Liver (tissue), 9 donors: ENCODE data around the gene HOATZ. TPM values are rescaled to one million over a fixed set of nuclear protein-coding genes. Genes with fewer than 3 reads are reported as not detected.

ENCODE experiments used
- DNase-seq: peaks from one replicate; pipeline ENCODE4 v3.0.0-alpha.2; 2017; ENCODE audit warnings: low spot score
- H3K27ac ChIP-seq, 2 donors: one replicate each; pipeline ENCODE4 v1.7.0; 2013; ENCODE audit warnings: inconsistent platforms in 2 of 2, low read length in 2 of 2, control low read depth in 1 of 2, low read depth in 1 of 2, mild to moderate bottlenecking in 1 of 2
- H3K27me3 ChIP-seq, 4 donors: one replicate each; pipeline versions ENCODE4 v1.6.1 to v1.7.0; 2013; ENCODE audit warnings: low read length in 3 of 4, inconsistent platforms in 1 of 4, mild to moderate bottlenecking in 1 of 4, moderate library complexity in 1 of 4; ENCODE audit not compliant: control insufficient read depth in 4 of 4, insufficient read depth in 4 of 4
- H3K36me3 ChIP-seq, 4 donors: one replicate each; pipeline versions ENCODE4 v1.6.1 to v1.7.0; 2013; ENCODE audit warnings: low read length in 3 of 4, mild to moderate bottlenecking in 3 of 4, low read depth in 1 of 4, moderate library complexity in 1 of 4; ENCODE audit not compliant: control insufficient read depth in 4 of 4, insufficient read depth in 3 of 4
- H3K4me1 ChIP-seq, 4 donors: one replicate each; pipeline versions ENCODE4 v1.6.1 to v1.7.0; 2013; ENCODE audit warnings: low read length in 3 of 4, mild to moderate bottlenecking in 3 of 4, moderate library complexity in 1 of 4; ENCODE audit not compliant: control insufficient read depth in 4 of 4, insufficient read depth in 4 of 4
- H3K4me3 ChIP-seq, 3 donors: one replicate each; pipeline versions ENCODE4 v1.6.1 to v1.7.0; 2013; ENCODE audit warnings: low read length in 3 of 3, control low read depth in 1 of 3, low read depth in 1 of 3, mild to moderate bottlenecking in 1 of 3
- H3K9ac ChIP-seq, 2 donors: one replicate each; pipeline ENCODE4 v1.7.0; 2013; ENCODE audit warnings: low read length in 2 of 2, mild to moderate bottlenecking in 2 of 2, moderate library complexity in 2 of 2, control low read depth in 1 of 2, low read depth in 1 of 2
- H3K9me3 ChIP-seq, 4 donors: one replicate each; pipeline versions ENCODE4 v1.6.1 to v1.7.0; 2013; ENCODE audit warnings: low read length in 3 of 4; ENCODE audit not compliant: control insufficient read depth in 4 of 4
- FOXA1 ChIP-seq: IDR thresholded peaks from 2 replicates; pipeline ENCODE4 v1.6.1; 2016; ENCODE audit warnings: antibody characterized with exemption
- FOXA2 ChIP-seq: IDR thresholded peaks from 2 replicates; pipeline ENCODE4 v1.6.1; 2016; ENCODE audit warnings: antibody characterized with exemption
- GABPA ChIP-seq, 2 donors: IDR thresholded peaks in 1 of 2; conservative IDR thresholded peaks in 1 of 2; 2 replicates each; pipeline ENCODE4 v1.6.1; 2016; ENCODE audit warnings: antibody characterized with exemption in 2 of 2, mild to moderate bottlenecking in 1 of 2, moderate library complexity in 1 of 2
- HNF4A ChIP-seq, 2 donors: conservative IDR thresholded peaks; 2 replicates each; pipeline ENCODE4 v1.6.1; 2016; ENCODE audit warnings: antibody characterized with exemption in 2 of 2, mild to moderate bottlenecking in 2 of 2
- HNF4G ChIP-seq: IDR thresholded peaks from 2 replicates; pipeline ENCODE4 v1.6.1; 2016; ENCODE audit warnings: antibody characterized with exemption
- JUND ChIP-seq, 2 donors: IDR thresholded peaks; 2 replicates each; pipeline ENCODE4 v1.6.1; 2016; ENCODE audit warnings: antibody characterized with exemption in 2 of 2
- RAD21 ChIP-seq, 2 donors: IDR thresholded peaks; 2 replicates each; pipeline ENCODE4 v1.6.1; 2016; ENCODE audit warnings: antibody characterized with exemption in 2 of 2, mild to moderate bottlenecking in 2 of 2
- RXRA ChIP-seq, 2 donors: IDR thresholded peaks; 2 replicates each; pipeline ENCODE4 v1.6.1; 2017 to 2018; ENCODE audit warnings: antibody characterized with exemption in 2 of 2, mild to moderate bottlenecking in 1 of 2
- TAF1 ChIP-seq: conservative IDR thresholded peaks from 2 replicates; pipeline ENCODE4 v1.6.1; 2016; ENCODE audit warnings: antibody characterized with exemption, mild to moderate bottlenecking
- YY1 ChIP-seq: IDR thresholded peaks from 2 replicates; pipeline ENCODE4 v1.6.1; 2016; ENCODE audit warnings: antibody characterized with exemption, mild to moderate bottlenecking
- WGBS: extraction: QIAGEN DNeasy Blood & Tissue Kit; methylation state at CpG from one replicate; pipeline ENCODE4 v1.1.7; 2013; 5-methylcytosine and 5-hydroxymethylcytosine counted together
- polyA plus RNA-seq, 2 donors: library from polyadenylated mRNA; stranded (reverse) in 1 of 2; unstranded in 1 of 2; fragments of 200-250 nt in 1 of 2; fragments of >200 nt in 1 of 2; fragmentation: Nextera tagmentation in 1 of 2; extraction: Ambion mirVana in 1 of 2; gene quantifications; one replicate each; pipeline versions ENCODE4 v1.2.1 to v1.2.3, GENCODE V29; 2013 to 2015
- total RNA-seq, 2 donors: library from RNA; depleted of rRNA; stranded (reverse); fragments of >200 nt; gene quantifications; one replicate each; pipeline ENCODE4 v1.2.3, GENCODE V29; 2014
- TF ChIP-seq, protein P1 (sequence below): IDR thresholded peaks from 2 replicates; pipeline ENCODE4 v1.6.1; 2016; ENCODE audit warnings: antibody characterized with exemption
- TF ChIP-seq, protein P2 (sequence below): IDR thresholded peaks from 2 replicates; pipeline ENCODE4 v1.6.1; 2016; ENCODE audit warnings: antibody characterized with exemption
- TF ChIP-seq, protein P3 (sequence below): IDR thresholded peaks from 2 replicates; pipeline ENCODE4 v1.6.1; 2016; ENCODE audit warnings: antibody characterized with exemption
- TF ChIP-seq, protein P4 (sequence below): IDR thresholded peaks from 2 replicates; pipeline ENCODE4 v1.6.1; 2016; ENCODE audit warnings: antibody characterized with exemption, mild to moderate bottlenecking
- TF ChIP-seq, protein P5 (sequence below): fragments of 150-350 bp; IDR thresholded peaks from 2 replicates; pipeline ENCODE4 v1.5.1; 2017; ENCODE audit warnings: improper control_type of control experiment, low read depth, low read length; ENCODE audit not compliant: missing input control
- donor health status: healthy.
- donor health status: healthy.
- donor health status: healthy.
- donor health status: healthy.
- donor health status: healthy.

The HOATZ gene
- total and polyA plus RNA-seq, 4 donors, result not detected

DNA sequence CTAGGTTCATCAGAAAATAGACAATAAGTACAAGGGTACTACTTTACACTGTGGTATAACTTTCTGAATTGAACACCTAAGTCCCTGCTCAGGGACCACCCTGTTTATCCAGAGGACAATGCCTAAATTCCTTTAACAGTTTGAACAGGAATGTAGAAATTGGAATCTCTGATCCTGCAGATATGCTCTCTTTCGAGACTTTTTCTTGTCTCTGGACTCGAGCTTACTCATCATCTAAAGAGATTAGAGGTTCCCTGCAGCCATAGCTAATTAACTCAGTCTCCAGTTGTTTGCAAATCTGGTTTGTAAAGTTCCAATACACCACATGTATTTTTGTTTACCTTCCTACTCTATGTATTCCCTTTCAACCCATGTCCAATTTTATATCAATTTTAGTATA is 1.0 kb downstream of the HOATZ start:
- Histone ChIP-seq H3K9ac (no peak overlapping the region), H3K27me3 (peaks cover 0 to 8% (median 2%) of the 10 kb centered on the region in 4 donors), H3K36me3 (no peaks in the 10 kb centered on the region), H3K4me3 (no peak overlapping the region), H3K4me1 (peaks cover 4 to 9% (median 7%) of the 10 kb centered on the region in 4 donors), H3K9me3 (no peaks in the 10 kb centered on the region), H3K27ac (no peak overlapping the region)
- DNase-seq, result no peak
- 89% methylated on average over 2 of the region's 2 CpGs for WGBS
- TF ChIP-seq FOXA2 (no peak), TAF1 (no peak), HNF4G (no peak), HNF4A (conservative IDR thresholded peaks at IDR 0.05) (no peak), RXRA (IDR thresholded peaks at IDR 0.05) (no peak), RAD21 (IDR thresholded peaks at IDR 0.05) (no peak), GABPA (IDR thresholded peaks at IDR 0.05 in 1 of 2, conservative IDR thresholded peaks at IDR 0.05 in 1 of 2) (no peak), JUND (IDR thresholded peaks at IDR 0.05) (no peak), FOXA1 (no peak), YY1 (no peak)
- TF ChIP-seq, protein P1, sequence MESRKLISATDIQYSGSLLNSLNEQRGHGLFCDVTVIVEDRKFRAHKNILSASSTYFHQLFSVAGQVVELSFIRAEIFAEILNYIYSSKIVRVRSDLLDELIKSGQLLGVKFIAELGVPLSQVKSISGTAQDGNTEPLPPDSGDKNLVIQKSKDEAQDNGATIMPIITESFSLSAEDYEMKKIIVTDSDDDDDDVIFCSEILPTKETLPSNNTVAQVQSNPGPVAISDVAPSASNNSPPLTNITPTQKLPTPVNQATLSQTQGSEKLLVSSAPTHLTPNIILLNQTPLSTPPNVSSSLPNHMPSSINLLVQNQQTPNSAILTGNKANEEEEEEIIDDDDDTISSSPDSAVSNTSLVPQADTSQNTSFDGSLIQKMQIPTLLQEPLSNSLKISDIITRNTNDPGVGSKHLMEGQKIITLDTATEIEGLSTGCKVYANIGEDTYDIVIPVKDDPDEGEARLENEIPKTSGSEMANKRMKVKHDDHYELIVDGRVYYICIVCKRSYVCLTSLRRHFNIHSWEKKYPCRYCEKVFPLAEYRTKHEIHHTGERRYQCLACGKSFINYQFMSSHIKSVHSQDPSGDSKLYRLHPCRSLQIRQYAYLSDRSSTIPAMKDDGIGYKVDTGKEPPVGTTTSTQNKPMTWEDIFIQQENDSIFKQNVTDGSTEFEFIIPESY, result no peak
- TF ChIP-seq, protein P2, sequence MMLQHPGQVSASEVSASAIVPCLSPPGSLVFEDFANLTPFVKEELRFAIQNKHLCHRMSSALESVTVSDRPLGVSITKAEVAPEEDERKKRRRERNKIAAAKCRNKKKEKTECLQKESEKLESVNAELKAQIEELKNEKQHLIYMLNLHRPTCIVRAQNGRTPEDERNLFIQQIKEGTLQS, result no peak
- TF ChIP-seq, protein P3, sequence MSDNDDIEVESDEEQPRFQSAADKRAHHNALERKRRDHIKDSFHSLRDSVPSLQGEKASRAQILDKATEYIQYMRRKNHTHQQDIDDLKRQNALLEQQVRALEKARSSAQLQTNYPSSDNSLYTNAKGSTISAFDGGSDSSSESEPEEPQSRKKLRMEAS, result no peak
- TF ChIP-seq, protein P4, sequence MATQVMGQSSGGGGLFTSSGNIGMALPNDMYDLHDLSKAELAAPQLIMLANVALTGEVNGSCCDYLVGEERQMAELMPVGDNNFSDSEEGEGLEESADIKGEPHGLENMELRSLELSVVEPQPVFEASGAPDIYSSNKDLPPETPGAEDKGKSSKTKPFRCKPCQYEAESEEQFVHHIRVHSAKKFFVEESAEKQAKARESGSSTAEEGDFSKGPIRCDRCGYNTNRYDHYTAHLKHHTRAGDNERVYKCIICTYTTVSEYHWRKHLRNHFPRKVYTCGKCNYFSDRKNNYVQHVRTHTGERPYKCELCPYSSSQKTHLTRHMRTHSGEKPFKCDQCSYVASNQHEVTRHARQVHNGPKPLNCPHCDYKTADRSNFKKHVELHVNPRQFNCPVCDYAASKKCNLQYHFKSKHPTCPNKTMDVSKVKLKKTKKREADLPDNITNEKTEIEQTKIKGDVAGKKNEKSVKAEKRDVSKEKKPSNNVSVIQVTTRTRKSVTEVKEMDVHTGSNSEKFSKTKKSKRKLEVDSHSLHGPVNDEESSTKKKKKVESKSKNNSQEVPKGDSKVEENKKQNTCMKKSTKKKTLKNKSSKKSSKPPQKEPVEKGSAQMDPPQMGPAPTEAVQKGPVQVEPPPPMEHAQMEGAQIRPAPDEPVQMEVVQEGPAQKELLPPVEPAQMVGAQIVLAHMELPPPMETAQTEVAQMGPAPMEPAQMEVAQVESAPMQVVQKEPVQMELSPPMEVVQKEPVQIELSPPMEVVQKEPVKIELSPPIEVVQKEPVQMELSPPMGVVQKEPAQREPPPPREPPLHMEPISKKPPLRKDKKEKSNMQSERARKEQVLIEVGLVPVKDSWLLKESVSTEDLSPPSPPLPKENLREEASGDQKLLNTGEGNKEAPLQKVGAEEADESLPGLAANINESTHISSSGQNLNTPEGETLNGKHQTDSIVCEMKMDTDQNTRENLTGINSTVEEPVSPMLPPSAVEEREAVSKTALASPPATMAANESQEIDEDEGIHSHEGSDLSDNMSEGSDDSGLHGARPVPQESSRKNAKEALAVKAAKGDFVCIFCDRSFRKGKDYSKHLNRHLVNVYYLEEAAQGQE, result no peak

DNA sequence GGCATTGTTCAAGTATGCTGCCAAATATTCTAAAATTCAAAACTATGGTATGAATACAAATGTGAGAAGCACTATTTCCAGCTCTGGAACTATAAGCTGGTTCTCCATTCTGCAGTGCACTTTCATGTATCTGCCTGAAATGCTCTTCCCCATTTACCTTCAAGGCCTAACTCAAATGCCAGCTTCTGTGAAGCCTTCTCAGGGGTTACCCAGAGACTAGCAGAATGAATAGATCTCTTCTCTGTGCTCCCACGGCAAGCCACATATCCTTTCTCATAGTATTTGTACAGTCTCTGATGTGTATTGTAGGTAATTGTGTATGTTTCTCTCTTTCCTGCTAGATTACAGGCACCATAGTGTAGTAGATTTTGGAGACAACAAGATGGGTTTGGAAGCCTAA is 4.1 kb downstream of the HOATZ start:
- no peak for DNase-seq
- H3K27me3 ChIP-seq, result no peaks in the 10 kb centered on the region
- WGBS, result 58% methylated on average over 1 of the region's 1 CpG
- H3K27ac ChIP-seq, result no peak overlapping the region
- no peak overlapping the region for H3K9ac ChIP-seq
- H3K4me1 ChIP-seq, result no peaks in the 10 kb centered on the region
- H3K9me3 ChIP-seq, result no peaks in the 10 kb centered on the region
- TF ChIP-seq GABPA (IDR thresholded peaks at IDR 0.05 in 1 of 2, conservative IDR thresholded peaks at IDR 0.05 in 1 of 2) (no peak), RXRA (IDR thresholded peaks at IDR 0.05) (no peak), RAD21 (IDR thresholded peaks at IDR 0.05) (no peak), JUND (IDR thresholded peaks at IDR 0.05) (no peak), FOXA1 (no peak), TAF1 (no peak), HNF4A (conservative IDR thresholded peaks at IDR 0.05) (no peak), YY1 (no peak), HNF4G (no peak)
- TF ChIP-seq, protein P4, result no peak
- TF ChIP-seq, protein P5, sequence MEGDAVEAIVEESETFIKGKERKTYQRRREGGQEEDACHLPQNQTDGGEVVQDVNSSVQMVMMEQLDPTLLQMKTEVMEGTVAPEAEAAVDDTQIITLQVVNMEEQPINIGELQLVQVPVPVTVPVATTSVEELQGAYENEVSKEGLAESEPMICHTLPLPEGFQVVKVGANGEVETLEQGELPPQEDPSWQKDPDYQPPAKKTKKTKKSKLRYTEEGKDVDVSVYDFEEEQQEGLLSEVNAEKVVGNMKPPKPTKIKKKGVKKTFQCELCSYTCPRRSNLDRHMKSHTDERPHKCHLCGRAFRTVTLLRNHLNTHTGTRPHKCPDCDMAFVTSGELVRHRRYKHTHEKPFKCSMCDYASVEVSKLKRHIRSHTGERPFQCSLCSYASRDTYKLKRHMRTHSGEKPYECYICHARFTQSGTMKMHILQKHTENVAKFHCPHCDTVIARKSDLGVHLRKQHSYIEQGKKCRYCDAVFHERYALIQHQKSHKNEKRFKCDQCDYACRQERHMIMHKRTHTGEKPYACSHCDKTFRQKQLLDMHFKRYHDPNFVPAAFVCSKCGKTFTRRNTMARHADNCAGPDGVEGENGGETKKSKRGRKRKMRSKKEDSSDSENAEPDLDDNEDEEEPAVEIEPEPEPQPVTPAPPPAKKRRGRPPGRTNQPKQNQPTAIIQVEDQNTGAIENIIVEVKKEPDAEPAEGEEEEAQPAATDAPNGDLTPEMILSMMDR, result no peak
- TF ChIP-seq, protein P2, result no peak
- TF ChIP-seq, protein P3, result no peak
- TF ChIP-seq, protein P1, result no peak
- H3K36me3 ChIP-seq, result no peaks in the 10 kb centered on the region
- no peak overlapping the region for H3K4me3 ChIP-seq
